HG03460 (cell line): ENCODE results near the gene NME7.
"Not testable (repeated sequence)": the region's sequence is repeated elsewhere in the genome, so short reads cannot be mapped to it uniquely, and the experiment has no call there.

Experiments used
- ATAC-seq: cut with Tn5 transposase; IDR thresholded peaks from one replicate; pipeline ENCODE4 v1.9.1; 2021; ENCODE audit not compliant: unreplicated experiment

The NME7 gene

GRCh38 chr1:169236880-169237279 is 130.7 kb downstream of the NME7 start:
- ATAC-seq: no peak

- ATAC-seq: no peak
Measured at GRCh38 chr1:169236143-169236542, 131.5 kb downstream of the NME7 start.

- no peak for ATAC-seq
Measured at GRCh38 chr1:169235568-169235967, 132.0 kb downstream of the NME7 start.

- no peak for ATAC-seq
Measured at GRCh38 chr1:169234780-169235179, 132.8 kb downstream of the NME7 start.

GRCh38 chr1:169217636-169218035 is 150.0 kb downstream of the NME7 start:
- ATAC-seq: no peak

- no peak for ATAC-seq
Measured at GRCh38 chr1:169214598-169214997, 153.0 kb downstream of the NME7 start.

GRCh38 chr1:169212088-169212487 is 155.5 kb downstream of the NME7 start:
- no peak for ATAC-seq

- ATAC-seq: no peak
Measured at GRCh38 chr1:169207797-169208520, 159.6 kb downstream of the NME7 start.

- ATAC-seq: no peak
Measured at GRCh38 chr1:169204157-169204556, 163.4 kb downstream of the NME7 start.

- no peak for ATAC-seq
Measured at GRCh38 chr1:169202791-169203665, 164.6 kb downstream of the NME7 start.

- ATAC-seq: no peak
Measured at GRCh38 chr1:169201084-169201619, 166.4 kb downstream of the NME7 start.

GRCh38 chr1:169200319-169200718 is 167.3 kb downstream of the NME7 start:
- no peak for ATAC-seq

- ATAC-seq: no peak
Measured at GRCh38 chr1:169196581-169196980, 171.0 kb downstream of the NME7 start.

- no peak for ATAC-seq
Measured at GRCh38 chr1:169196161-169196560, 171.4 kb downstream of the NME7 start.

GRCh38 chr1:169193191-169193850 is 174.3 kb downstream of the NME7 start:
- ATAC-seq: no peak

GRCh38 chr1:169186106-169186505 is 181.5 kb downstream of the NME7 start:
- no peak for ATAC-seq

- ATAC-seq: no peak
Measured at GRCh38 chr1:169184812-169185211, 182.8 kb downstream of the NME7 start.

- no peak for ATAC-seq
Measured at GRCh38 chr1:169180174-169180573, 187.4 kb downstream of the NME7 start.

- not testable (repeated sequence) for ATAC-seq
Measured at GRCh38 chr1:169179431-169179830, 188.2 kb downstream of the NME7 start.

- no peak for ATAC-seq
Measured at GRCh38 chr1:169175461-169175860, 192.1 kb downstream of the NME7 start.

GRCh38 chr1:169163059-169163458 is 204.5 kb downstream of the NME7 start:
- ATAC-seq: no peak
